HepG2 (cell line): ENCODE results near the gene KCNK18. TPM values are rescaled to one million over a fixed set of nuclear protein-coding genes. Genes with fewer than 3 reads are reported as not detected.

Source experiments
- ATAC-seq: fragments of 200-7000 bp; cut with Tn5 transposase; 3 replicates; pipeline ENCODE4 v1.9.1; 2020; ENCODE audit warnings: mild to moderate bottlenecking, moderate library complexity
- BruUV-seq: library from RNA; stranded (reverse); fragments of 400-500 nt; replicated peaks from 2 replicates; lab custom pipeline; 2021; lab: Mats Ljungman, UMichigan
- CTCF ChIA-PET: fragments of 300-600 bp; formaldehyde crosslinking; extraction: SDS; loops from one replicate; lab custom pipeline; 2021; ENCODE audit warnings: low total read pairs, inconsistent platforms, low intra/inter-chr PET ratio; lab: Yijun Ruan, JAX
- POLR2A ChIA-PET: fragments of 350-600 bp; sonication (Branson Sonifier 250); formaldehyde crosslinking; loops from one replicate; lab custom pipeline; 2020; ENCODE audit warnings: antibody characterized with exemption, inconsistent platforms; lab: Yijun Ruan, JAX
- DNase-seq: peaks from one replicate; pipeline ENCODE4 v3.0.0-alpha.2; 2015; ENCODE audit warnings: low spot score
- FAIRE-seq: peaks from 3 replicates; lab custom pipeline; 2011; peaks lifted over from hg19 to GRCh38; lab: Jason Lieb, UNC
- H2AFZ ChIP-seq: one replicate; pipeline ENCODE4 v1.6.1; 2011; ENCODE audit warnings: low read length, inconsistent platforms
- H3K27ac ChIP-seq: fragments of 300-600 bp; 3 replicates; pipeline ENCODE4 v1.8.0; 2011; ENCODE audit warnings: mixed run types, mild to moderate bottlenecking, mixed read lengths, low read length, inconsistent platforms; ENCODE audit not compliant: insufficient read depth; ENCODE audit errors: extremely low read length
- H3K27me3 ChIP-seq, 2 experiments: fragments of 200-600 bp in 1 of 2; 2 replicates in 1 of 2; 3 replicates in 1 of 2; pipeline versions ENCODE4 v1.6.0 to v1.8.0; 2011; ENCODE audit warnings: low read length in 2 of 2, mild to moderate bottlenecking in 2 of 2, moderate library complexity in 2 of 2, inconsistent platforms in 1 of 2; ENCODE audit not compliant: insufficient read depth in 2 of 2, control insufficient read depth in 1 of 2
- H3K36me3 ChIP-seq, 2 experiments: fragments of 200-600 bp in 1 of 2; replicated peaks in 1 of 2; 2 replicates in 1 of 2; 3 replicates in 1 of 2; pipeline versions ENCODE4 v1.5.1 to v1.8.0; 2011; ENCODE audit warnings: low read length in 2 of 2, inconsistent platforms in 1 of 2; ENCODE audit not compliant: insufficient read depth in 2 of 2, control insufficient read depth in 1 of 2
- H3K4me1 ChIP-seq: 2 replicates; pipeline ENCODE4 v1.5.1; 2012; ENCODE audit warnings: low read length, inconsistent platforms; ENCODE audit not compliant: insufficient read depth
- H3K4me2 ChIP-seq: 2 replicates; pipeline ENCODE4 v1.6.0; 2011; ENCODE audit warnings: low read depth, low read length, inconsistent platforms
- H3K4me3 ChIP-seq, 3 experiments: fragments of 200-600 bp in 1 of 3; sonication (generic), shearing (Covaris generic) in 1 of 3; replicated peaks in 1 of 3; 2 replicates each; pipeline ENCODE4 v1.5.1; 2011 to 2016; ENCODE audit warnings: low read length in 3 of 3, inconsistent platforms in 2 of 3, low read depth in 2 of 3, mild to moderate bottlenecking in 2 of 3, control low read depth in 1 of 3, mixed read lengths in 1 of 3; ENCODE audit not compliant: insufficient read depth in 1 of 3
- H3K79me2 ChIP-seq: one replicate; pipeline ENCODE4 v1.6.1; 2011; ENCODE audit warnings: low read length, inconsistent platforms; ENCODE audit not compliant: insufficient read depth
- H3K9ac ChIP-seq: 2 replicates; pipeline ENCODE4 v1.6.0; 2011; ENCODE audit warnings: mild to moderate bottlenecking, low read depth, low read length, inconsistent platforms; ENCODE audit not compliant: insufficient read depth
- H3K9me3 ChIP-seq: 2 replicates; pipeline ENCODE4 v1.5.1; 2012; ENCODE audit warnings: mild to moderate bottlenecking, low read length
- H4K20me1 ChIP-seq: 2 replicates; pipeline ENCODE4 v1.6.0; 2011; ENCODE audit warnings: inconsistent platforms, mild to moderate bottlenecking, low read length, moderate library complexity; ENCODE audit not compliant: insufficient read depth
- BATF2 ChIP-seq: sonication (generic); formaldehyde crosslinking; IDR thresholded peaks from 2 replicates; pipeline ENCODE4 v1.8.0; 2022; ENCODE audit warnings: mild to moderate bottlenecking, missing genetic modification reagents, moderate library complexity
- BORCS8-MEF2B ChIP-seq: sonication (generic); formaldehyde crosslinking; IDR thresholded peaks from 2 replicates; pipeline ENCODE4 v1.8.0; 2022; ENCODE audit warnings: mild to moderate bottlenecking, missing genetic modification reagents
- CSRNP2 ChIP-seq: sonication (generic); formaldehyde crosslinking; conservative IDR thresholded peaks from 2 replicates; pipeline ENCODE4 v1.8.0; 2022; ENCODE audit warnings: low read depth, missing genetic modification reagents
- ISX ChIP-seq: sonication (generic); formaldehyde crosslinking; conservative IDR thresholded peaks from 2 replicates; pipeline ENCODE4 v1.5.0; 2020; ENCODE audit warnings: missing genetic modification reagents
- ZNF33B ChIP-seq: sonication (generic); formaldehyde crosslinking; IDR thresholded peaks from 2 replicates; pipeline ENCODE4 v1.5.1; 2020; ENCODE audit warnings: mild to moderate bottlenecking, missing genetic modification reagents
- ZNF574 ChIP-seq: sonication (generic); formaldehyde crosslinking; IDR thresholded peaks from 2 replicates; pipeline ENCODE4 v1.4.0; 2020; ENCODE audit warnings: missing genetic modification reagents
- ZSCAN20 ChIP-seq: sonication (generic); formaldehyde crosslinking; IDR thresholded peaks from 2 replicates; pipeline ENCODE4 v1.4.0; 2020; ENCODE audit warnings: missing genetic modification reagents, mild to moderate bottlenecking, borderline replicate concordance
- WGBS: methylation state at CpG from one replicate; pipeline ENCODE4 v1.1.6; 2017; ENCODE audit warnings: low lambda C conversion rate; 5-methylcytosine and 5-hydroxymethylcytosine counted together
- in situ Hi-C: cut with HindIII; loops from 2 replicates; pipeline ENCODE4 v1.10.0; 2017; ENCODE audit warnings: low pct_unique_long_range_greater_than_20kb; ENCODE audit not compliant: extremely low pct_ligation_motif_present
- intact Hi-C: fragments of 100-400 bp; cut with micrococcal nuclease; formaldehyde crosslinking; loops from one replicate; pipeline ENCODE4 v1.10.0; 2022; ENCODE audit not compliant: unreplicated experiment
- polyA plus RNA-seq, 8 experiments: library from polyadenylated mRNA; depleted of rRNA in 3 of 8; stranded (reverse) in 7 of 8; unstranded in 1 of 8; fragments of >200 nt; fragmentation: Illumina TruSeq in 4 of 8; extraction: Trizol in 4 of 8; gene quantifications; 2 replicates each; pipeline versions ENCODE4 v1.2.1 to v1.2.3, GENCODE V29; 2011 to 2016; ENCODE audit warnings: low read depth in 4 of 8, missing spikeins in 1 of 8, mixed read lengths in 1 of 8; ENCODE audit not compliant: insufficient read depth in 1 of 8
- total RNA-seq, 5 experiments: library from RNA; depleted of rRNA; stranded (reverse); fragments of >200 nt; fragmentation: Illumina TruSeq; extraction: Trizol; gene quantifications; 2 replicates each; pipeline ENCODE4 v1.2.3, GENCODE V29; 2016; ENCODE audit warnings: low read depth in 1 of 5

Gene KCNK18
- total and polyA plus RNA-seq, 2 of the 13 experiments (the other 11 are each of a cell fraction or from before 2014, with no cell fraction given) = not detected

- Histone ChIP-seq H3K27ac (no peak overlapping the region), H2AFZ (no peak overlapping the region), H3K9me3 (no peaks in the 10 kb centered on the region), H4K20me1 (no peaks in the 10 kb centered on the region), H3K4me2 (no peak overlapping the region), H3K9ac (no peak overlapping the region), H3K4me3 (no peak overlapping the region), H3K27me3 (peaks cover 6 to 70% of the 10 kb centered on the region in 2 experiments; a peak in 4 of 5 replicates), H3K36me3 (no peaks in the 10 kb centered on the region), H3K79me2 (no peaks in the 10 kb centered on the region), H3K4me1 (peaks cover 10% of the 10 kb centered on the region)
- no peak for ATAC-seq
- no TSS peak for BruUV-seq
- 2% methylated on average over 5 of the region's 5 CpGs for WGBS
- no peak for FAIRE-seq
- in situ Hi-C loops = loop anchor here (10.0 kb wide), 1 partner anchor 156 kb away; the partner anchor contains the start of gene SHTN1
- POLR2A ChIA-PET = no interaction called here
- DNase-seq = no peak
- CTCF ChIA-PET = no interaction called here
- no peak for TF ChIP-seq CSRNP2 (CRISPR knock-in tag)
- no peak for TF ChIP-seq ZNF33B (CRISPR knock-in tag)
- TF ChIP-seq ZNF574 (CRISPR knock-in tag) = no peak
- no peak for TF ChIP-seq BATF2 (CRISPR knock-in tag)
- TF ChIP-seq BORCS8-MEF2B = no peak
- TF ChIP-seq ISX (CRISPR knock-in tag) = no peak
- no peak for TF ChIP-seq ZSCAN20 (CRISPR knock-in tag)
- intact Hi-C loops = no loop called here
These were observed 36.7 kb upstream of the KCNK18 start for GRCh38 chr10:117160567-117160966.
